ENCODE results near the gene ANKS6. TPM values are rescaled to one million over a fixed set of nuclear protein-coding genes. Genes with fewer than 3 reads are reported as not detected.

ANKS6 gene
- total and polyA plus RNA-seq, 9 of the 15 experiments (the other 6 are each of a cell fraction or from before 2014, with no cell fraction given): 9.9 to 74.5 (median 36.9) TPM

DNA sequence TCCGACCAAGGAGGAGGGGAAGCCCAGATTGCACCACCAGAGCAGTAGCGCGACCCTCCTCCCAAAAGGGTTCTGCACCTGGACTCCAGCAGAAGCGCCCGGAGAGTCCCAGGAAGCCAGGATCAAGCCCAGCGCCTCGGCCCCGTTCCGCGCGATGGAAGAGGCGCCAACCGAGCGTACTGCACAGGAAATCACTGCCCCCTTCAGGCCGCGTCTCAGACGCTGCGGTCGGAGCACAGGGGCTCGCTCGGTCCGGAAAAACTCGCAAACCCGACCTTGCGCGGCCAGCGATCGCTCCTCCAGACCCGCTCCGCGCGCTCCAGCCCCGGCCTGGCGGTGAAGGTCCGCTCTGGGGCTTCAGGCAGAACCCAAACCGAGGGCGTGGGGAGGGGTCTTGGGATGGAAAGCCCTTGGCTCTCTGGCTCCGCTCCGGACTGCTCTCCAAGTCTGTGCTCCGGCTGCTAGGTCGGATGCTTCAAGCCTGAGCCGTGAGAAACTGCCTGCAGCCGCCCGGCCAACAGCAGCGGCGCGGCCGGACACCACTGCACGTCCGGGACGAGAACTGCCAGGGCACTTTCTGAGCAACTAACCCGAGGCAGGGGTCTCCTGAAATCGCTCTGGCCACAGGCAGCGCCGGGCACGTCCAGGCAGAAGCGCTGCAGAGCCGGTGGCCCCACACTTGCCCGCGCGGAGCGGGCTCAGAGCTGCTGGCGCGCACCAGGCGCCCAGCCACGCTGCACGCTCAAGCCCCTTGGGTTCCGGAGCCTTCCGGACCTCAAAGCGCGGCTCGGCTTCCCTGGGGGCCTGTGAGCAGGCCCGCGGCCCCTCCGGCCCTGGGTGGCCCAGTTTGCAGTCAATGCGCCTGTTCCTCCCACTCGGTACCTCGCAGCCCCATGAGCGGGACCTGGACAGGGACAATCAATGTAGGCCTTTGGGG, 88.9 kb downstream of the ANKS6 start (continued):
- TF ChIP-seq MEF2A (IDR thresholded peaks at IDR 0.05; ENCODE audit: control insufficient read depth, low read depth, low read length): no peak
- no peak for TF ChIP-seq CSDE1 (IDR thresholded peaks at IDR 0.05)
- no peak for TF ChIP-seq RBM15 (IDR thresholded peaks at IDR 0.05; ENCODE audit: insufficient read depth, low read length)
- TF ChIP-seq RCOR1 (IDR thresholded peaks at IDR 0.05; ENCODE audit: borderline replicate concordance in 1 of 2, low read depth in 2 of 2, low read length in 2 of 2): peak in 1 of 2 experiments; percentile 41; a peak in 1 of 4 replicates
- TF ChIP-seq, protein P1, sequence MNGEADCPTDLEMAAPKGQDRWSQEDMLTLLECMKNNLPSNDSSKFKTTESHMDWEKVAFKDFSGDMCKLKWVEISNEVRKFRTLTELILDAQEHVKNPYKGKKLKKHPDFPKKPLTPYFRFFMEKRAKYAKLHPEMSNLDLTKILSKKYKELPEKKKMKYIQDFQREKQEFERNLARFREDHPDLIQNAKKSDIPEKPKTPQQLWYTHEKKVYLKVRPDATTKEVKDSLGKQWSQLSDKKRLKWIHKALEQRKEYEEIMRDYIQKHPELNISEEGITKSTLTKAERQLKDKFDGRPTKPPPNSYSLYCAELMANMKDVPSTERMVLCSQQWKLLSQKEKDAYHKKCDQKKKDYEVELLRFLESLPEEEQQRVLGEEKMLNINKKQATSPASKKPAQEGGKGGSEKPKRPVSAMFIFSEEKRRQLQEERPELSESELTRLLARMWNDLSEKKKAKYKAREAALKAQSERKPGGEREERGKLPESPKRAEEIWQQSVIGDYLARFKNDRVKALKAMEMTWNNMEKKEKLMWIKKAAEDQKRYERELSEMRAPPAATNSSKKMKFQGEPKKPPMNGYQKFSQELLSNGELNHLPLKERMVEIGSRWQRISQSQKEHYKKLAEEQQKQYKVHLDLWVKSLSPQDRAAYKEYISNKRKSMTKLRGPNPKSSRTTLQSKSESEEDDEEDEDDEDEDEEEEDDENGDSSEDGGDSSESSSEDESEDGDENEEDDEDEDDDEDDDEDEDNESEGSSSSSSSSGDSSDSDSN (IDR thresholded peaks at IDR 0.05; ENCODE audit: borderline replicate concordance in 1 of 2, low read depth in 2 of 2, low read length in 2 of 2): peak; percentile 68 to 72; a peak in 2 of 4 replicates
- TF ChIP-seq, protein P2, sequence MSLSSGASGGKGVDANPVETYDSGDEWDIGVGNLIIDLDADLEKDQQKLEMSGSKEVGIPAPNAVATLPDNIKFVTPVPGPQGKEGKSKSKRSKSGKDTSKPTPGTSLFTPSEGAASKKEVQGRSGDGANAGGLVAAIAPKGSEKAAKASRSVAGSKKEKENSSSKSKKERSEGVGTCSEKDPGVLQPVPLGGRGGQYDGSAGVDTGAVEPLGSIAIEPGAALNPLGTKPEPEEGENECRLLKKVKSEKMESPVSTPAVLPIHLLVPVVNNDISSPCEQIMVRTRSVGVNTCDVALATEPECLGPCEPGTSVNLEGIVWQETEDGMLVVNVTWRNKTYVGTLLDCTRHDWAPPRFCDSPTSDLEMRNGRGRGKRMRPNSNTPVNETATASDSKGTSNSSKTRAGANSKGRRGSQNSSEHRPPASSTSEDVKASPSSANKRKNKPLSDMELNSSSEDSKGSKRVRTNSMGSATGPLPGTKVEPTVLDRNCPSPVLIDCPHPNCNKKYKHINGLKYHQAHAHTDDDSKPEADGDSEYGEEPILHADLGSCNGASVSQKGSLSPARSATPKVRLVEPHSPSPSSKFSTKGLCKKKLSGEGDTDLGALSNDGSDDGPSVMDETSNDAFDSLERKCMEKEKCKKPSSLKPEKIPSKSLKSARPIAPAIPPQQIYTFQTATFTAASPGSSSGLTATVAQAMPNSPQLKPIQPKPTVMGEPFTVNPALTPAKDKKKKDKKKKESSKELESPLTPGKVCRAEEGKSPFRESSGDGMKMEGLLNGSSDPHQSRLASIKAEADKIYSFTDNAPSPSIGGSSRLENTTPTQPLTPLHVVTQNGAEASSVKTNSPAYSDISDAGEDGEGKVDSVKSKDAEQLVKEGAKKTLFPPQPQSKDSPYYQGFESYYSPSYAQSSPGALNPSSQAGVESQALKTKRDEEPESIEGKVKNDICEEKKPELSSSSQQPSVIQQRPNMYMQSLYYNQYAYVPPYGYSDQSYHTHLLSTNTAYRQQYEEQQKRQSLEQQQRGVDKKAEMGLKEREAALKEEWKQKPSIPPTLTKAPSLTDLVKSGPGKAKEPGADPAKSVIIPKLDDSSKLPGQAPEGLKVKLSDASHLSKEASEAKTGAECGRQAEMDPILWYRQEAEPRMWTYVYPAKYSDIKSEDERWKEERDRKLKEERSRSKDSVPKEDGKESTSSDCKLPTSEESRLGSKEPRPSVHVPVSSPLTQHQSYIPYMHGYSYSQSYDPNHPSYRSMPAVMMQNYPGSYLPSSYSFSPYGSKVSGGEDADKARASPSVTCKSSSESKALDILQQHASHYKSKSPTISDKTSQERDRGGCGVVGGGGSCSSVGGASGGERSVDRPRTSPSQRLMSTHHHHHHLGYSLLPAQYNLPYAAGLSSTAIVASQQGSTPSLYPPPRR (CRISPR knock-in tag; IDR thresholded peaks at IDR 0.05; ENCODE audit: borderline replicate concordance): no peak
- TF ChIP-seq, protein P3, sequence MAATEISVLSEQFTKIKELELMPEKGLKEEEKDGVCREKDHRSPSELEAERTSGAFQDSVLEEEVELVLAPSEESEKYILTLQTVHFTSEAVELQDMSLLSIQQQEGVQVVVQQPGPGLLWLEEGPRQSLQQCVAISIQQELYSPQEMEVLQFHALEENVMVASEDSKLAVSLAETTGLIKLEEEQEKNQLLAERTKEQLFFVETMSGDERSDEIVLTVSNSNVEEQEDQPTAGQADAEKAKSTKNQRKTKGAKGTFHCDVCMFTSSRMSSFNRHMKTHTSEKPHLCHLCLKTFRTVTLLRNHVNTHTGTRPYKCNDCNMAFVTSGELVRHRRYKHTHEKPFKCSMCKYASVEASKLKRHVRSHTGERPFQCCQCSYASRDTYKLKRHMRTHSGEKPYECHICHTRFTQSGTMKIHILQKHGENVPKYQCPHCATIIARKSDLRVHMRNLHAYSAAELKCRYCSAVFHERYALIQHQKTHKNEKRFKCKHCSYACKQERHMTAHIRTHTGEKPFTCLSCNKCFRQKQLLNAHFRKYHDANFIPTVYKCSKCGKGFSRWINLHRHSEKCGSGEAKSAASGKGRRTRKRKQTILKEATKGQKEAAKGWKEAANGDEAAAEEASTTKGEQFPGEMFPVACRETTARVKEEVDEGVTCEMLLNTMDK (IDR thresholded peaks at IDR 0.05; ENCODE audit: borderline replicate concordance, insufficient read depth, low read depth, low read length, poor library complexity, severe bottlenecking): peak; percentile 65
- no peak for TF ChIP-seq SP1 (CRISPR knock-in tag; IDR thresholded peaks at IDR 0.05)
- peak in 1 of 2 experiments; percentile 30; a peak in 1 of 3 replicates for TF ChIP-seq CBX3 (IDR thresholded peaks at IDR 0.05; ENCODE audit: borderline replicate concordance in 1 of 2, low read length in 2 of 2)
- TF ChIP-seq, protein P4, sequence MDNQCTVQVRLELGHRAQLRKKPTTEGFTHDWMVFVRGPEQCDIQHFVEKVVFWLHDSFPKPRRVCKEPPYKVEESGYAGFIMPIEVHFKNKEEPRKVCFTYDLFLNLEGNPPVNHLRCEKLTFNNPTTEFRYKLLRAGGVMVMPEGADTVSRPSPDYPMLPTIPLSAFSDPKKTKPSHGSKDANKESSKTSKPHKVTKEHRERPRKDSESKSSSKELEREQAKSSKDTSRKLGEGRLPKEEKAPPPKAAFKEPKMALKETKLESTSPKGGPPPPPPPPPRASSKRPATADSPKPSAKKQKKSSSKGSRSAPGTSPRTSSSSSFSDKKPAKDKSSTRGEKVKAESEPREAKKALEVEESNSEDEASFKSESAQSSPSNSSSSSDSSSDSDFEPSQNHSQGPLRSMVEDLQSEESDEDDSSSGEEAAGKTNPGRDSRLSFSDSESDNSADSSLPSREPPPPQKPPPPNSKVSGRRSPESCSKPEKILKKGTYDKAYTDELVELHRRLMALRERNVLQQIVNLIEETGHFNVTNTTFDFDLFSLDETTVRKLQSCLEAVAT (IDR thresholded peaks at IDR 0.05): no peak
- TF ChIP-seq ZNF589 (CRISPR knock-in tag; IDR thresholded peaks at IDR 0.05; ENCODE audit: low read depth): no peak
- TF ChIP-seq, protein P5, sequence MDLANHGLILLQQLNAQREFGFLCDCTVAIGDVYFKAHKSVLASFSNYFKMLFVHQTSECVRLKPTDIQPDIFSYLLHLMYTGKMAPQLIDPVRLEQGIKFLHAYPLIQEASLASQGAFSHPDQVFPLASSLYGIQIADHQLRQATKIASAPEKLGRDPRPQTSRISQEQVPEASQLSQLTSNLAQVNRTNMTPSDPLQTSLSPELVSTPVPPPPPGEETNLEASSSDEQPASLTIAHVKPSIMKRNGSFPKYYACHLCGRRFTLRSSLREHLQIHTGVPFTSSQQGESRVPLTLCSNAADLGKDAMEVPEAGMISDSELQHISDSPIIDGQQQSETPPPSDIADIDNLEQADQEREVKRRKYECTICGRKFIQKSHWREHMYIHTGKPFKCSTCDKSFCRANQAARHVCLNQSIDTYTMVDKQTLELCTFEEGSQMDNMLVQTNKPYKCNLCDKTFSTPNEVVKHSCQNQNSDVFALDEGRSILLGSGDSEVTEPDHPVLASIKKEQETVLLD (IDR thresholded peaks at IDR 0.05): no peak

Data from K562 (cell line).